Natural killer cell (primary cell): ENCODE results near the gene CGNL1. TPM values are rescaled to one million over a fixed set of nuclear protein-coding genes. Genes with fewer than 3 reads are reported as not detected.

ENCODE experiments used
- ATAC-seq, 3 donors: fragments of 150-1000 bp in 2 of 3; fragments of 200-7000 bp in 1 of 3; cut with Tn5 transposase; 1 replicate in 1 of 3; 2 replicates in 2 of 3; pipeline ENCODE4 v1.10.0; 2021; ENCODE audit warnings: mild to moderate bottlenecking in 2 of 3, moderate library complexity in 2 of 3
- DNase-seq, 2 donors: peaks; one replicate each; pipeline versions ENCODE4 v3.0.0 to v3.0.0-alpha.2; 2013 to 2021; ENCODE audit warnings: mixed read lengths in 1 of 2
- H3K27ac ChIP-seq: one replicate; pipeline ENCODE4 v1.5.1; 2013; ENCODE audit warnings: mild to moderate bottlenecking, low read length
- H3K27me3 ChIP-seq: one replicate; pipeline ENCODE4 v1.6.1; 2013; ENCODE audit warnings: low read length; ENCODE audit not compliant: control insufficient read depth, insufficient read depth
- H3K36me3 ChIP-seq: one replicate; pipeline ENCODE4 v1.6.1; 2013; ENCODE audit warnings: low read length; ENCODE audit not compliant: control insufficient read depth, insufficient read depth
- H3K4me1 ChIP-seq: one replicate; pipeline ENCODE4 v1.6.1; 2013; ENCODE audit warnings: low read length; ENCODE audit not compliant: control insufficient read depth, insufficient read depth
- H3K4me3 ChIP-seq: one replicate; pipeline ENCODE4 v1.5.1; 2013; ENCODE audit warnings: low read length
- H3K9me3 ChIP-seq: one replicate; pipeline ENCODE4 v1.6.1; 2013; ENCODE audit warnings: low read length; ENCODE audit not compliant: control insufficient read depth, insufficient read depth
- H3K27ac Mint-ChIP-seq, 2 donors: one replicate each; pipeline ENCODE4 v1.8.0; 2022; ENCODE audit warnings: mild to moderate bottlenecking in 2 of 2, mixed read lengths in 2 of 2, moderate library complexity in 1 of 2
- H3K27me3 Mint-ChIP-seq, 2 donors: one replicate each; pipeline ENCODE4 v1.8.0; 2022; ENCODE audit warnings: low read depth in 2 of 2, mixed read lengths in 2 of 2
- H3K36me3 Mint-ChIP-seq: one replicate; pipeline ENCODE4 v1.8.0; 2022; ENCODE audit warnings: mixed read lengths
- H3K4me1 Mint-ChIP-seq, 2 donors: one replicate each; pipeline ENCODE4 v1.8.0; 2022; ENCODE audit warnings: mixed read lengths in 2 of 2
- H3K4me3 Mint-ChIP-seq: one replicate; pipeline ENCODE4 v1.8.0; 2022; ENCODE audit warnings: mild to moderate bottlenecking, moderate library complexity, mixed read lengths
- H3K9me3 Mint-ChIP-seq, 2 donors: one replicate each; pipeline ENCODE4 v1.8.0; 2022; ENCODE audit warnings: mixed read lengths in 2 of 2
- WGBS: methylation state at CpG from one replicate; pipeline ENCODE4 v1.1.7; 2013; ENCODE audit warnings: missing lambda C conversion rate; ENCODE audit not compliant: insufficient coverage; 5-methylcytosine and 5-hydroxymethylcytosine counted together
- intact Hi-C: fragments of 100-400 bp; cut with micrococcal nuclease; formaldehyde crosslinking; loops from one replicate; pipeline ENCODE4 v1.14.2; 2022
- total RNA-seq, 4 donors: library from RNA; stranded (reverse); fragments of 120-200 nt in 1 of 4; gene quantifications; one replicate each; pipeline versions ENCODE4 v1.2.3 to v1.2.4, GENCODE V29; 2013 to 2022
- TF ChIP-seq, protein P1 (sequence below): fragments of 200-600 bp; IDR thresholded peaks from one replicate; pipeline ENCODE4 v1.8.0; 2022; ENCODE audit warnings: antibody characterized with exemption

Gene CGNL1
- total RNA-seq, 3 donors from 2014 or later (not counting 1 experiment from before 2014, with no cell fraction given): not detected

DNA sequence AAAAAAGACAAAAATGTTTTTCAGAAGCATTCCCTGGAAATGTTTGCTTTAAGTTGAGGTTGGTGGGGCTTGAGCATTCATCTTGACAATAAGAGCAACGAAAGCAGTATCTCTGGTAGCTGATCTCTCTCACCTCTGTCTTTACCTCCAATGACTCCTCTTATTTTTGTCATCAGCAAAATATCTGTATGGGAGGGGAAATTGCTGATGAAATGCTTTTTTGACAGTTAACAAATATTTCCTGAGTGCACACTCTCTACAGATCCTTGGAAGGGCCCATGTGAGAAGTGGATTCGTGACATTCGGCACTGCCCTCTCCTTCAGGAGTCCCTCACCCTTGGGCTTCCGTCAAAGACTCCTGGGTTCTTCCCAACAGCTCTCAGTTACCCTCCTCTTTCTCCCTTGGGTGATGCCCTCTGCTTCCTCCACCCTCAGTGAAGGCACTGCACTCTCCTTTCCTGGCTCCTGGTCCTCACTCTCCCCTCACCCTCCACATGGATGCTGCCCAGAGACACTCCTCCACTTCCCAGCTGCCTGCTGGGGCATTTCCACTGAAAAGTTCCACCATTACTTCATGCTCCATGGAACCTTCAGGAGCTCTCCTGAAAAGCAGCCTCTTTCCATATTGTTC, 2.9 kb upstream of the CGNL1 start:
- Histone ChIP-seq H3K36me3 (no peaks in the 10 kb centered on the region), H3K4me3 (no peak overlapping the region), H3K4me1 (peaks cover 5% of the 10 kb centered on the region), H3K27me3 (peaks cover 14% of the 10 kb centered on the region), H3K27ac (no peak overlapping the region), H3K9me3 (no peaks in the 10 kb centered on the region)
- Mint-ChIP-seq H3K36me3 (no peaks in the 10 kb centered on the region), H3K4me3 (no peak overlapping the region), H3K27me3 (peaks cover 42 to 52% of the 10 kb centered on the region in 2 donors), H3K27ac (no peak overlapping the region), H3K9me3 (no peaks in the 10 kb centered on the region), H3K4me1 (peaks cover 0 to 5% of the 10 kb centered on the region in 2 donors)
- intact Hi-C loops: no loop called here
- ATAC-seq (no peak), DNase-seq (no peak)
- WGBS: 91% methylated on average over 3 of the region's 4 CpGs
- TF ChIP-seq, protein P1, sequence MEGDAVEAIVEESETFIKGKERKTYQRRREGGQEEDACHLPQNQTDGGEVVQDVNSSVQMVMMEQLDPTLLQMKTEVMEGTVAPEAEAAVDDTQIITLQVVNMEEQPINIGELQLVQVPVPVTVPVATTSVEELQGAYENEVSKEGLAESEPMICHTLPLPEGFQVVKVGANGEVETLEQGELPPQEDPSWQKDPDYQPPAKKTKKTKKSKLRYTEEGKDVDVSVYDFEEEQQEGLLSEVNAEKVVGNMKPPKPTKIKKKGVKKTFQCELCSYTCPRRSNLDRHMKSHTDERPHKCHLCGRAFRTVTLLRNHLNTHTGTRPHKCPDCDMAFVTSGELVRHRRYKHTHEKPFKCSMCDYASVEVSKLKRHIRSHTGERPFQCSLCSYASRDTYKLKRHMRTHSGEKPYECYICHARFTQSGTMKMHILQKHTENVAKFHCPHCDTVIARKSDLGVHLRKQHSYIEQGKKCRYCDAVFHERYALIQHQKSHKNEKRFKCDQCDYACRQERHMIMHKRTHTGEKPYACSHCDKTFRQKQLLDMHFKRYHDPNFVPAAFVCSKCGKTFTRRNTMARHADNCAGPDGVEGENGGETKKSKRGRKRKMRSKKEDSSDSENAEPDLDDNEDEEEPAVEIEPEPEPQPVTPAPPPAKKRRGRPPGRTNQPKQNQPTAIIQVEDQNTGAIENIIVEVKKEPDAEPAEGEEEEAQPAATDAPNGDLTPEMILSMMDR: no peak

DNA sequence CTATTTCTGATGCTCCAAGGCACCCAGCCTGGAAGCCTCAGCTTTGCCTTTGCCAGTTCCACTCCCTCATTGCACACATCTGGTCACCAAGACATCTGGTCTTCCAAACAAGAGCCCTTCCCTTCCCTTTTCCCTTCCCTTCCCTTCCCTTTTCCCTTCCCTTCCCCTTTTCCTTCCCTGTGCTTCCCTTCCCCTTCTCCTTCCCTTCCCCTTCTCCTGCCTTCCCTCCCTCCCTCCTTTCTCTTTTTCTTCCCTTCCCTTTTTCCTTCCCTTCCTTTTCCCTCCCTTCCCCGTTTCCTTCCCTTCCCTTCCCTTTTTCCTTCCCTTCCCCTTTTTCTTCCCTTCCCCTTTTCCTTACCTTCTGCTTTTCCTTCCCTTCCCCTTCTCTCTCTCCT, 2.4 kb upstream of the CGNL1 start:
- no peak for ATAC-seq
- Mint-ChIP-seq H3K27me3 (peaks cover 45 to 56% of the 10 kb centered on the region in 2 donors), H3K27ac (no peak overlapping the region), H3K9me3 (no peaks in the 10 kb centered on the region), H3K4me1 (peaks cover 0 to 5% of the 10 kb centered on the region in 2 donors), H3K36me3 (no peaks in the 10 kb centered on the region), H3K4me3 (no peak overlapping the region)
- H3K27ac ChIP-seq: no peak overlapping the region
- H3K4me1 ChIP-seq: peaks cover 5% of the 10 kb centered on the region
- no peaks in the 10 kb centered on the region for H3K36me3 ChIP-seq
- intact Hi-C loops: no loop called here
- no peaks in the 10 kb centered on the region for H3K9me3 ChIP-seq
- DNase-seq: no peak
- TF ChIP-seq, protein P1: no peak
- H3K27me3 ChIP-seq: peaks cover 15% of the 10 kb centered on the region
- WGBS: 86% methylated on average over 1 of the region's 1 CpG
- no peak overlapping the region for H3K4me3 ChIP-seq

DNA sequence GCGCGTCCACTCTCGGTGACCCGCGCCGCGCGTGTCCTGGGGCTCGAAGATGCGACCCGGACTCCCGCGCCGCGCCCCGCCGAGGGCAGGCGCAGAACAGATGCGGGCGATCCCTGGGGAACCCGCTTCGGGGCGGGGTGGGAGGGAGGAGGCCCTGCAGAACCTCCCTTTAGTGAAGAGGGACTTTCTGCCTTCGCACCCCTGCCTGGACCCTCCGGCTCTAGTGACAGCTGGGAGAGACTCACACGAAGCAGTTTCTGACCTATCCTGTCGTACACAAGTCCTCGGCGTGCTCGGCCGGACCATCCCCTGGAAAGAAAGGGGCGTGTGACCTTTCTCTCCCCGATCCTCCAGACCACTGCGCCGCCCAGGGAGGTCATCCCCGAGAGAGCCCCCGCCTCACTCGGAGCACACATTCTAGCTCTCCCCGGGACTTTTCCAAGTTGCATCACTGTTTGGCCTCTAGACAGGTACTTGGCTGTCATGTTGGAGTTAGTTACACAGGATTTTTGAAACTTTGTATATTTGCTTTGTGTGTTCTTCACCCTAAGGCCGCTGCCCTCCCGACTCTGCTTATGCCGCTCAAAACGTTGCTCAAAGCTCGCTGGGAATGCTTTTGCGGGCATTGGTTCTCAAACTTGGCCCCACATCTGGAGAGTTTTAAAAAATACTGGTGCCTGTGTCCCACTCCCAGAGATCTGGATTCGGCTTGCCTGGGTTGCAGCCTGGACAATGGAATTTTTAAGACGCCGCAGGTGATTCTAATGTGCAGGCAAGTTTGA, 582 bp downstream of the CGNL1 start:
- H3K4me3 ChIP-seq: no peak overlapping the region
- Mint-ChIP-seq H3K9me3 (no peaks in the 10 kb centered on the region), H3K4me1 (peaks cover 0 to 5% of the 10 kb centered on the region in 2 donors), H3K27me3 (peaks cover 52 to 65% of the 10 kb centered on the region in 2 donors), H3K27ac (no peak overlapping the region), H3K4me3 (peak overlapping the region; percentile 28), H3K36me3 (no peaks in the 10 kb centered on the region)
- H3K36me3 ChIP-seq: no peaks in the 10 kb centered on the region
- intact Hi-C loops: no loop called here
- H3K4me1 ChIP-seq: peaks cover 5% of the 10 kb centered on the region
- H3K27ac ChIP-seq: no peak overlapping the region
- DNase-seq (no peak), ATAC-seq (peak in 1 of 3 donors; percentile 20)
- WGBS: 15% methylated on average over 48 of the region's 48 CpGs
- TF ChIP-seq, protein P1: no peak
- peaks cover 16% of the 10 kb centered on the region for H3K27me3 ChIP-seq
- H3K9me3 ChIP-seq: no peaks in the 10 kb centered on the region
